ENCODE data around the gene RFXANK.

- TF ChIP-seq TBL1XR1 (IDR thresholded peaks at IDR 0.05; ENCODE audit: low read length in 2 of 2) = no peak
- TF ChIP-seq CHD2 (IDR thresholded peaks at IDR 0.05; ENCODE audit: low read depth, low read length) = no peak
- no peak for TF ChIP-seq FOXK1 (CRISPR knock-in tag; IDR thresholded peaks at IDR 0.05; ENCODE audit: borderline replicate concordance)
Observed at GRCh38 chr19:19209372-19209771, 17.3 kb downstream of the RFXANK start.

All from K562 (cell line).